GM20000 (cell line): ENCODE measurements around the gene CCP110.

Experiments
- DNase-seq: peaks from one replicate; pipeline ENCODE4 v3.0.0; 2012; ENCODE audit warnings: low spot score
- CTCF ChIP-seq: IDR thresholded peaks from 2 replicates; pipeline ENCODE4 v1.5.1; 2012; ENCODE audit warnings: mild to moderate bottlenecking, control low read depth; ENCODE audit errors: extremely low read depth, missing control alignments

CCP110 gene

DNA sequence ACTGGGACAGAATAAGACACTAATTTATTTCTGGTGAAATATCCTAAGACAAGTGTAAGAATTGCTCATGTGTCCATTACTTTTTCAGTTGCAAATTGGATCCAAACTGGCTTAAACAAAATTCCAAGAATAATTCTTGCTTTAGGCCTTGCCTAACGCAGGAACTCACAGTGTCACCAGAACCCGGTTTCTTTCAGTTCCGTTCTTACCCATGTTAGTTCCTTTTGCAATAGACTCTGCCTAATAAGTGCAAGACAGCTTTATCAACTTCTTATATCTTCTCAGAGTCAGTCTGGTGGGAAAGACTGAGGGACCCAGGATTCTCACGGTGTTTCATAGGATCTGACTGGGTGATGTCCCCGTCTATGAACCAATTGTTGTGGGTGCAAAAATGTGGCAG, 26.6 kb upstream of the CCP110 start:
- no peak for DNase-seq
- TF ChIP-seq CTCF = no peak

- no peak for TF ChIP-seq CTCF
- no peak for DNase-seq
These were observed 24.7 kb upstream of the CCP110 start for GRCh38 chr16:19499006-19499405.

- TF ChIP-seq CTCF = no peak
- no peak for DNase-seq
These were observed 24.3 kb upstream of the CCP110 start for GRCh38 chr16:19499481-19499880.

GRCh38 chr16:19502395-19503131, 21.2 kb upstream of the CCP110 start:
- TF ChIP-seq CTCF = peak; percentile 39
- peak; percentile 59 for DNase-seq

DNA sequence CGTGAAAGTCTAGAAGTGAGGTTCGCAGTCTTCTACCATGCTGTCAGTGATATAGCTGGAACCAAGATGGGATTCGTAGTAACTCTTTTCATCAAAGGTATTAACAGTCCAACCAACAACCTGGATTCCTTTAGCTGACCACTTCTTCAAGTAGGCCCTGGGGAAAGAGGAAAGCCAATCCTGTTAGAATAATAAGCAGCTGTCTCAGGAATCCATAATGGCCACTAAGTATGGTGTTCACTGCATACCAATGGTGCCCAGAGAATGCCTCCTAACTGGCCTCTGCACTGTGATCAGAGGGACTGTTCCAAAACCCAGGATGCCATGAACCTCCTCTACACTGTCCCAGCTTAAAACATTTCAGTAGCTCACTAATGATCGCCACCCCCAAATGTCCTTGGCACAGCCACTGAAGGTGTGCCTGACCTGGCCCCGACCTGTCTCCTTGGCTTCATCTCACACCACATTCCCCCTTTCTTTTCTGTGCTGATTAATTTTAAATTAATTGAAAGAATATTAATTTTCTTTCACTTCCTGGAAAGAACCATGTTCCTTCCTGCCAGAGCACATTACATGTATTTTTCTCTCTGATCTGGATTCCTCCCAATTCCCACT, 20.2 kb upstream of the CCP110 start:
- DNase-seq = no peak
- no peak for TF ChIP-seq CTCF

- no peak for DNase-seq
- TF ChIP-seq CTCF = no peak
These were observed 18.0 kb upstream of the CCP110 start for GRCh38 chr16:19505600-19506303.

- DNase-seq = no peak
These were observed 16.8 kb upstream of the CCP110 start for GRCh38 chr16:19506965-19507364.

More at GRCh38 chr16:19506965-19507364, 16.8 kb upstream of the CCP110 start:
- no peak for TF ChIP-seq CTCF
